Stimulated activated CD4-positive, alpha-beta T cell treated with anti-CD3 and anti-CD28 coated beads, Interleukin-15, amount 100 ng/mL, for 24 hours (primary cell): ENCODE data around the gene PLCD1.
"Not testable (repeated sequence)": the region's sequence is repeated elsewhere in the genome, so short reads cannot be mapped to it uniquely, and the experiment has no call there.

ENCODE experiments used
- DNase-seq: peaks from one replicate; pipeline ENCODE4 v3.0.0-alpha.2; 2020

The PLCD1 gene

GRCh38 chr3:38029400-38030125 is at the start of gene PLCD1:
Gene PLCD1, minus strand, starts transcription at chr3:38029642. Its CDS starts 103 bp downstream, at chr3:38029539.
- peak; percentile 47 for DNase-seq

GRCh38 chr3:38077073-38077472 is 47.6 kb upstream of the PLCD1 start:
- DNase-seq = not testable (repeated sequence)

GRCh38 chr3:38070013-38070412 is 40.6 kb upstream of the PLCD1 start:
- DNase-seq = no peak

GRCh38 chr3:38067508-38068233 is 38.2 kb upstream of the PLCD1 start:
- DNase-seq = no peak

GRCh38 chr3:38064453-38064852 is 35.0 kb upstream of the PLCD1 start:
- DNase-seq = not testable (repeated sequence)

- DNase-seq = no peak
Measured at GRCh38 chr3:38062809-38063208, 33.4 kb upstream of the PLCD1 start.

- no peak for DNase-seq
Measured at GRCh38 chr3:38059591-38059990, 30.1 kb upstream of the PLCD1 start.

- DNase-seq = no peak
Measured at GRCh38 chr3:38059148-38059547, 29.7 kb upstream of the PLCD1 start.

- no peak for DNase-seq
Measured at GRCh38 chr3:38054499-38055001, 25.1 kb upstream of the PLCD1 start.

GRCh38 chr3:38053813-38054498 is 24.5 kb upstream of the PLCD1 start:
- not testable (repeated sequence) for DNase-seq

GRCh38 chr3:38053286-38053685 is 23.8 kb upstream of the PLCD1 start:
- not testable (repeated sequence) for DNase-seq

GRCh38 chr3:38051131-38051530 is 21.7 kb upstream of the PLCD1 start:
- DNase-seq = no peak

- no peak for DNase-seq
Measured at GRCh38 chr3:38049358-38050126, 20.1 kb upstream of the PLCD1 start.

GRCh38 chr3:38047896-38048295 is 18.5 kb upstream of the PLCD1 start:
- no peak for DNase-seq

GRCh38 chr3:38046821-38047220 is 17.4 kb upstream of the PLCD1 start:
- no peak for DNase-seq

GRCh38 chr3:38046027-38046426 is 16.6 kb upstream of the PLCD1 start:
- no peak for DNase-seq

GRCh38 chr3:38043486-38043885 is 14.0 kb upstream of the PLCD1 start:
- DNase-seq = no peak

GRCh38 chr3:38040401-38040800 is 11.0 kb upstream of the PLCD1 start:
- DNase-seq = no peak

- peak; percentile 39 for DNase-seq
Measured at GRCh38 chr3:38039899-38040261, 10.4 kb upstream of the PLCD1 start.

GRCh38 chr3:38039101-38039898 is 9.9 kb upstream of the PLCD1 start, which contains the start of gene DLEC1:
Gene DLEC1, plus strand, starts transcription at chr3:38039208. Its CDS starts 18 bp downstream, at chr3:38039226.
- DNase-seq = peak; percentile 86

- peak; percentile 48 for DNase-seq
Measured at GRCh38 chr3:38038447-38038911, 9.0 kb upstream of the PLCD1 start.

- DNase-seq = no peak
Measured at GRCh38 chr3:38036906-38037305, 7.5 kb upstream of the PLCD1 start.
